SW480 (cell line): ENCODE results near the gene TMEM123.
A peak's percentile ranks its signal among the peaks of the same experiment; 100 is the strongest.

Source experiments
- DNase-seq: peaks from one replicate; pipeline ENCODE4 v3.0.0-alpha.2; 2016; ENCODE audit warnings: low spot score

The TMEM123 gene

GRCh38 chr11:102452461-102453301, at the start of gene TMEM123:
TSS of gene TMEM123 (minus strand) at chr11:102452765. CDS start at chr11:102452623, 142 bp downstream.
- DNase-seq = peak; percentile 84

GRCh38 chr11:102500829-102501228, 48.3 kb upstream of the TMEM123 start:
- DNase-seq = no peak

DNA sequence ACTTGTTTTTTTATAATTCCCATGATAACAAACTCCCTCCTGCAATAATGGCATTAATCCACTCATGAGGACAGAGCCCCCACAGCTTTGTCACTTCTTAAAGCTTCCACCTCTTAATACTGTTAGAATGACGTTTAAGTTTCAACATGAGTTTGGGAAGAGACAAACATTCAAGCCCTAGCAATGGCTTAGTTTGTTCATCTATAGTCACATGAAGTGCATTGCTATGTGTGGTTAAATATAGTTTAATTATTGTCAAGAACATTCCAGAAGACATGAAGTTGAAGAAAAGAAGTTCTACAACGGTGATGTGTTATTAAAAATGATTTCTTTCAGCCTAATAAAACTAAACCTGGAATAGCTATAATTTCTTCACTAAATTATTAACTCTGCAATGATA, 47.4 kb upstream of the TMEM123 start:
- no peak for DNase-seq

- DNase-seq = no peak
Observed at GRCh38 chr11:102499151-102499550, 46.6 kb upstream of the TMEM123 start.

DNA sequence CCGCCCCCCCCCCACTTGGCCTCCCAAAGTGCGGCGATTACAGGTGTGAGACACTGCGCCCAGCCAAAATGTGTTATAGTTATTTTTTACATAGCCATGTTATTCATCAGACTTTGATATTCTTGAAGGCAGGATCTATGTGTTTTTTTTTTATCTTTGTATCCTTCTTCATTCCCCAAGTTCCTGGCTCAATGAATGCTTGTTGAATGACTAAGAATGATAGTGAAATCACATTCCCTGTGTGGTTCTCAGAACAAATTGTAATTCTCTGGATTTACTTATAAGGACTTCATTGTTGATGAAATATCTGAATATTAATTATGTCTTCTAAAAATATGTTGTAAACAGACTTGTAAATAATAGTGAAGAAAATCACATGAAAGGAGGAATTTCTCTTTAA, 44.5 kb upstream of the TMEM123 start:
- no peak for DNase-seq

DNA sequence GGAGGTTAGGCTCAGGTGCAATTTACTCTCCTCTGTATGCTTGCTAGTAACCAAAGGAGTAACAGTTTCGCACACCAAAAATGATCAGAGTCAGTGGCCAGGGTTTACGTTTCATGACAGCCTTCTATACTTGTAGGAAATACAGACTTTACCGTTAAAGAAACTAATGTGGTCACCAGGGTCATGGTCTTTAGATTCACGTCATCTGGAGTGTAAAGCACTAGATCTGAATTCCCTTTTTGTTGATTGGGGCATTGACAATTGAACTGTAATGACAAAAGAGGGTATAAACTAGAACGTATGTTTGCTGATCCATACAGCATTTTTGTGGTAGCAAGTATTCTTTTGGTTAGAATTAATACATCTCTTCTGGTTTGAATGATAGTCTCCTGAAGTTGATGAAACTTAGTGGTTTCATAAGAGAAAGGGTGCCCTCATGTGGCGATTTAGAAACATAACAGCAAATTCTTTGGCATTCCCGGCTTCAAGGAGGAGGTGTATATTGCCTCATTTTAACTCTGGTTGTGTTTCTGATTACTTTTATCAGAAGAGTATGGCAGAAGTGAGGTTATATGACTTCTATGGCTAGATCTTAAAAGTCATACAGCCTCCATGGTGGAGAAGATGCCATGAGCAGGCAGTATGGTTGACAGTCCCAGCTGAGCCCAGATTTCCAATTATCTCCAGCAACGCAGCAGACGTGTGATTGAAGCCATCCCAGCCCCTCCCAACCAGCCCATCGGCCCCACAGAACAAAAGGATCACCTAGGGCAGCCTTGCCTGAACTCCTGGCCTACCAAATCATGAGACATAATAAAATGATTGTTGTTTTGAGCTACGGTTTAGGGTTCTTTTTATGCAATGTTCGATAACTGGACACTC, 42.8 kb upstream of the TMEM123 start:
- peak; percentile 89 for DNase-seq

DNA sequence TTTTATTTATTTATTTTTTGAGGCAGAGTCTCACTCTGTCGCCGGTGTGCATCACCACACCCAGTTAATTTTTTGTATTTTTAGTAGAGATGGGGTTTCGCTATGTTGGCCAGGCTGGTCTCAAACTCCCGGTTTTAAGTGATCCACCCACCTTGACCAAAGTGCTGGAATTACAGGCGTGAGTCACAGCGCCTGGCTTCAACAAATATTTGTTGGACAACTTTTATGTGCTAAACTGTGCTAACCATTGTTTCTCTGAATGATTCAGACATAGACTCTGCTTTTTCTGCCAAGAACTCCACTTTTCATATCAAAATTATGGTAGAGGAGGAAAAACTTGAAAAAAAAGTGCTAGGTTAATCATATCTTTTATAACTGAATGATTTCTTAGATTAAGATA, 41.7 kb upstream of the TMEM123 start:
- peak; percentile 26 for DNase-seq

DNA sequence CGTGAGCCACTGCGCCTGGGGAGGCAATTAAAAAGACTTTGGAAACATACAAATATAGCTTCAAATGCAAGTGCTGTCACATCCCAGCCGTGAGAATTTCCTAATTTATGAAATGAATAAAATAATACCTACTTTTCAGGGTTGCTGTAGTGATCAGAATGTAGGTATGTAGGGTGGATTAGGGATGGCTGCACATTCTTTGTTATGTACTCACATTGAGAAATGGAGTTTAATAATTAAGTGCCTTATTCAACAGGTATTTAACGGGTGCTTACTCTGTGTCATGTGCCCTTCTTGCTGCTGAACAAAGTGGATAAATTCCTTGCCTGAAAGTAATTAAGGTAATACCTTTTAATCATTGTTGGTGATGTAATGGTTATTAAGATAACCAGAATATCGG, 41.0 kb upstream of the TMEM123 start:
- no peak for DNase-seq

DNA sequence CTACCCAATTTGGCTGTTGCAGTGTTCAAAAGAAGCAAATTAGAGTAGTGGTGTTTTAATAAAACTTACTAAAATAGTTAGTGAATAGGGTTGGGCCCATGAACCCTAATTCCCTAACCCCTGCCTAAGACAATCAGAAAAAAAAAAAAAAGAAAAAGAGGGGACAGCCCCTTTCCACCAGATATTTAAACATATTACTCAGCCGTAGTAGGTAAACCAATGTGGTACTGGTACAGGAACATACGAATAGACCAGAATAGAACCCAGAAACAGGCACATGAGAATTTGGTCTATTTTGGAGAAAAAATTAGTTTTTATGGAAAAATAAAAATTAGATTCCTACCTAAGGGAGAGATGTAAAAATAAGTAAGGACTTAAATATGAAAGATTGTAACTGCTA, 39.4 kb upstream of the TMEM123 start:
- DNase-seq = no peak

GRCh38 chr11:102489186-102490145, 36.9 kb upstream of the TMEM123 start:
- DNase-seq = no peak

- DNase-seq = no peak
Observed at GRCh38 chr11:102488208-102488607, 35.6 kb upstream of the TMEM123 start.

GRCh38 chr11:102487214-102487613, 34.6 kb upstream of the TMEM123 start:
- no peak for DNase-seq

- no peak for DNase-seq
Observed at GRCh38 chr11:102486584-102486983, 34.0 kb upstream of the TMEM123 start.

DNA sequence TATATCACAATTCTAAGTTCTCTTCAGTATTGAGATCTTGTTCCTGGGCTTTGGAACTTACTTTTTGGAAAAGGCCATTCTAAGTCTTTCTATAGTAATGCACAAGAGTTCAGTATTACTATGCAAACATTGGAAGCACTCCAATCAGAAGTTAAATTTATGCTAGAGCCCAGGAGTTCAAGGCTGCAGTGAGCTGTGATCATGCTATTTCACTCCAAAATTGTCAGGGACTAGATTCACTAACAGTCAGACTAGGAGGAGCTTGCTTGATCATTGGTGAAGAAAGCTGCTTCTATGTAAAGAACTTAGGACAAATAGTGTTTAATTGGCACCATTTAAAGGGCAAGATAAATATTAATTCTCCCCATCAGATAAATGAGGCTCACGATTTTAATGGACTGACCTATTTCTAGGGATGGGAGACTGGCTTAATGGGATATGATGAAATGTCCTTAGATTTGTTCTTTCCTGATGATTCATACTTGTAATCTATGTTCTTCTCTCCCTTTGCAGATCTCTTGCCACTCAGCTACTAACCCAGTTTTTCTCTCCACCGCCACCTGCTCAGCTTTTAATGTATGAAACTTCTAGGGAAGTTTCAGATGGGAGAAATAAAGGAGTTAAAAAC, 32.6 kb upstream of the TMEM123 start:
- no peak for DNase-seq

DNA sequence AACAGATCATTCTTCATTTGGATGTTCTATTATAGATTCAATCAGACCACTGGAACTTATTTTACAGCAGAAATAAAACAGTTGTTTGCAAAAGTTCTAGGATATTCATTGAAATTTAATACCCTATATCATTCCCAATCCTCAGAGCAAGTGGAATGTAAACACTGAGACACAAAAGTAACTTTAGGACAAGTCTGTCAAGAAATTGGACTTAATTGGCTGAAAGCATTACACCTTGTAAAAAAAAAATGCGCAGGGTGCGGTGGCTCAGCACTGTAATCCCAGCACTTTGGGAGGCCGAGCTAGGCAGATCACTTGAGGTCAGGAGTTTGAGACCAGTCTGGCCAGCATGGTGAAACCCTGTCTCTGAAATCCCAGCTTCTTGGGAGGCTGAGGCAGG, 29.9 kb upstream of the TMEM123 start:
- DNase-seq = no peak

GRCh38 chr11:102479733-102480132, 27.2 kb upstream of the TMEM123 start:
- no peak for DNase-seq

DNA sequence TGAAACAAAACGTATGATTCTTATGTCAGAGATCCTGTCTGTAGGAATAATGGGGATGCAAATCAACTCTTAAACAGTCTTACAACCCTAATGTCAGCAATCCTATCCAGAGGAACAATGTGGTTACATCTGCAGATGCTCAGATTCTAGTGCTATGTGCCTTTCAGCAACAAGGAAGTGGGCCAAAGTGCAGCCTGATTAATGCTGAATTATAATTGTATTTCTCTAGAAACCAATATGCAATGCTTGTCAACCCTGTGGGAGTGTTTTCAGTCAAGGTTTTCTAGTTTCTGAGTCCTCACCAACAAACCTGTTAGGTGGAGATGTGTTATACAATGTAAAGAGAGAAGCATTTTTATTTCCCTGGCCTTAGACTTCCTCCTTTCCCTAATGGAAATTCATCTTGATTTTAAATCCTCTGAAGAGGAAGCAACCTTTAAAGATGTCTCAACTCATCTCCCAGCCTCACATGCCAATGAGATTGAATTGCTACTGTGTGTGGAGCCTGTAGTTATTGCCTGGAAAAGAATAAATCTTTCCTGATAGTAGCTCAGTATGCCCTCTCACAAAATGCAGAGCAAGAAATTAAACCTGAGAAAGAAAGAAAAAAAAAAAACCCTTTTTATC, 26.2 kb upstream of the TMEM123 start:
- DNase-seq = no peak

DNA sequence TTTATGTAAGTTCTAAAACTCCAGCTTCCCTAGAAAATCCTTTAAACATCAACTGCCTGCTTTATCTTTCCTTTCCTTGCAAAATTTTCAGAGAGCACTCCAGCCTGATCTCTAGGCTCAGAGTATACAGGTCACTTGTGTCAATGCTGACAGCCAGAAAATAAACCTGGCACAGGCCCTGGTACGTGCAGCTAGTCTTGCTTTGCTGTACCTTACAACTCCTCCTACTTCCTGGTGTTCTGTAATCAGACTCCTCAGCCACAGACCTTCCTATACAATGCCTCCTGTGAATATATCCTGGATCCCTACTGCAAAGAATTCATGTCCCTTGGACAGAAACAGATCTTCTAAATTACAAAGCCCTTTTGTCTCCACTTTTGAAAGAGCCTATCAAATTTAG, 24.2 kb upstream of the TMEM123 start:
- peak; percentile 78 for DNase-seq

DNA sequence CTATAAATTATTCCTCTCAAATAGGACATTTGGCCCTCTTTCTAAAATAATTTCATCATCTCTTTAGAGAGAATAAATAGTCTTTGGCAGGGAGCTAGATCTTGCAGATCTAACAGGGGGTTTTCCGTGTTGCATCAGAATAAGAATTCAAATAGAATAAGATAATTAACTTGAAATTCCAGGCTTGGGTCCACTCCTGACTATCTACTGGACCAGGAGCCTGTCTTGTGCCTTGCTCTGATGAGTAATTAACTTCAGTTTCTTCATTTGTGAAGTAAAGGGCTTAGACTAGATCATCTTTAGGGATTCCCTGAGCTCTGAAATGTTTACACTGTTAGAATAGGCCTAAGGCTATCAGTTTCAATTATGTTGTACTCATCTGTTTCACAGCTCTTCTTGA, 23.5 kb upstream of the TMEM123 start:
- DNase-seq = no peak

- DNase-seq = no peak
Observed at GRCh38 chr11:102473543-102473942, 21.0 kb upstream of the TMEM123 start.

DNA sequence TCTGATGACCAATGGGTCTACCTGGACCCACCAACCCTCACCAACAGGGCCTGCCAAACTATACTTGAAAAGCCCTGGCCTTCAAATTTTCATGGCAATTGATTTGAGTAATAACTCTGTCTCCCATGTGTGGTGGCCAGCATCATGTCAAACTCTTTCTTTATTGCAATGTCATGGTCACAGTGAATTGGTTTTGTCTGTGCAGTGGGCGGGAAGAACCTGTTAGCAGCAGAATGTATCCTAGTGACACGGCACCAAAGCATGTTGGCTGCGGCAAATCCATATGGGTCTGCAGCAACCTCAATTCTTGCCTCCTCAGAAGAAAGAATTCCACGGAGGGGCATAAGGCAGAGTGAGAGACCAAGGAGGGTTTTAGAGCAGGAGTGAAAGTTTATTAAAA, 19.6 kb upstream of the TMEM123 start:
- no peak for DNase-seq
